NCI-H226 (cell line): ENCODE data around the gene EPN3.

Experiments
- DNase-seq: peaks from one replicate; pipeline ENCODE4 v3.0.0-alpha.2; 2015

Gene EPN3

DNA sequence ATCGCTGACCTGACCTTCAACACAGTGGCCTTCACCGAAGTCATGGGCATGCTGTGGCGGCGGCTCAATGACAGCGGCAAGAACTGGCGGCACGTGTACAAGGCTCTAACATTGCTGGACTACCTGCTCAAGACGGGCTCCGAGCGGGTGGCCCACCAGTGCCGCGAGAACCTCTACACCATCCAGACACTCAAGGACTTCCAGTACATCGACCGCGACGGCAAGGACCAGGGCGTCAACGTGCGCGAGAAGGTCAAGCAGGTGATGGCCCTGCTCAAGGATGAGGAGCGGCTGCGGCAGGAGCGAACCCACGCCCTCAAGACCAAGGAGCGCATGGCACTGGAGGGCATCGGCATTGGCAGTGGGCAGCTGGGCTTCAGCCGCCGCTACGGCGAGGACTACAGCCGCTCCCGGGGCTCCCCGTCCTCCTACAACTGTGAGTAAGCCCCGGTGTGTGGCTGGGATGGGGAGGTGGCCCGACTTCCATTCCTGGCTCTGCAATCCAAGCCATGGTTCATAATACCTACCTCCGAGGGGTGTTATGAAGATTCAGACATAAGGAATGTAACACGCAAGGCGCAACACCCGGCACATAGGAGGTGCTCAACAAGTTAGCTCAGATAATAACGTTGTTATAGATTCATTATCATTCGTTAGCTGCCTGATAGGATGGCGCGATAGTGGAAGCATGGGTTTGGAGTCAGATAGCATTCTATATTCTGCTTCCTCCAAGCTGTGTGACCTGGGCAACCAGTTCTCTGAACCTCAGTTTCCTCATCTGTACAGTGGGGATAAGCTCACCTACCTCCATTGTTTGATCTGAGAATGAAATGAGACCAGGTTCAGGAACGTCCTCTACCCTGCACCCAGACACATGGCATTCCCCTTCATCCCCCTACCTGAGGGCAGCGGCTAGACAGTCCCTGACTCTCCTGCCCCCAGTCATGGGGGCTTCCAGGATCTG, 4.4 kb downstream of the EPN3 start:
- no peak for DNase-seq

DNA sequence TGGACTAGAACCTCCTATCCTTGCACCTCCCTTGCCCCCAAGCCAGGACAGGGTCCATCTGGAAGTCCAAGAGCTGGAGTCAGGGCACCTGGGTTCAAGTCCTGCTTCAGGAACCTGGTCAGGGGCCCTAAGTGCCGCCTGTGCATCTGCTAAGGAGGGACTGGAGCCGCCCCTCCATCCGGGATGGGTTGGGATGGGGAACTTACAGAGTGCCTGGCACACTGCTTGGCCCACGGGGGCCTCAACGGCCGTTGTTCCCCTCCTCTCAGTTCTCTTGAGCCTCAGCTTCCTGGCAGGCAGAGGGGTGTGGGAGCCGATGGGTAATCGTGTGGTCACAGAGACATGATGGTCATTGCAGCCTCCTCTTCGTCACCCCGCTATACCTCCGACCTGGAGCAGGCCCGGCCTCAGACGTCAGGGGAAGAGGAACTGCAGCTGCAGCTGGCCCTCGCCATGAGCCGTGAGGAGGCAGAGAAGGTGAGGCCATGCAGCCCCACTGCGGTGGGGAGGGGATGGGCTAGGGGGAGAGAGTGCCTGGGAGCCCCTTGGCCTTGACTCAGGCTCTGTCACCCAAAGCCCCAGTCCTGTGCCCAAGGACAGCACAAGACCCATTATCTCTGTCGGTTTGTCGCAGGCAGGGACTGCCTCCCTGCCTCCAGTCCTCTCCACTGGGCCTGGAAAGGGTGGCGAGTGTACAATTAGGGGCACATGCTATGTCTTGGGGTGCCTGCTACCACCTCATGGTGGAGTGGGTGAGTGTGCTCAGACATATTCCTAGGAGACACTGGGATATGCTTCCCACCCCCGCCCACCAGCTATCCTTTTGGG, 5.4 kb downstream of the EPN3 start:
- DNase-seq, result no peak

DNA sequence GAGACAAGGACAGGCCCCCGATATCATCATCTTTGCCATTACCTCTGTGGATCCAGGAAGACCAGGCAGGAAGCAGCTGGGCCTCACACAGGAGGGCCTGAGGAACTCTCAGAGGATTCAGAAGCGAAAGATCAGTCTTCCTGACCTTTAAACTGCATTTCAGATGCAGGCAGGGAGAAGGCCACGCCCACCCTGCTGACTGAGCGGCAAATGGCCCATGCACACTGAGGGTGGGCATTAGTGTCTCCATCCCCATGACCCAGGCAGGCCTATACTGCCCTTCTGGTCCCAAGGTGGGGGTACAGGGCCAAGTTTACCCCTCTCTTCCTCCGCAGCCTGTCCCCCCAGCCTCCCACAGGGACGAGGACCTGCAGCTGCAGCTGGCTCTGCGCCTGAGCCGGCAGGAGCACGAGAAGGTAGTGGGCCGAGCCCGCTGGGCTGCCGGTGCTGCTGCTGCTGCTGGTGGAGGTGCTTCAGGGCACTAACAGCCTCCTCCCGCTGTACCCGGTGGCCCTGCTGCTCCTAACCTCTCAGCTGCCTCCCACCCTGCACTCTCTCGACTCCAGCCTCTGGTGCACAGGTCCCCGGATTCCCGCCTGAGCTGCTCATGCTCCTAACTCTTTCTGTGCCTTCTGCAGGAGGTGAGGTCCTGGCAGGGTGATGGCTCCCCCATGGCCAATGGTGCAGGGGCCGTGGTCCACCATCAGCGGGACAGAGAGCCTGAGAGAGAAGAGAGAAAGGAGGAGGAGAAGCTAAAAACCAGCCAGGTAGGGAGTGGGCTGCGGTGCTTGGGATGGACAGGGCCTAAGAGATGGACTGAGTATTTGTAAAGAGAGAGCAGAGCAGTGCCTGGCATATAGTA, 6.2 kb downstream of the EPN3 start:
- no peak for DNase-seq

DNA sequence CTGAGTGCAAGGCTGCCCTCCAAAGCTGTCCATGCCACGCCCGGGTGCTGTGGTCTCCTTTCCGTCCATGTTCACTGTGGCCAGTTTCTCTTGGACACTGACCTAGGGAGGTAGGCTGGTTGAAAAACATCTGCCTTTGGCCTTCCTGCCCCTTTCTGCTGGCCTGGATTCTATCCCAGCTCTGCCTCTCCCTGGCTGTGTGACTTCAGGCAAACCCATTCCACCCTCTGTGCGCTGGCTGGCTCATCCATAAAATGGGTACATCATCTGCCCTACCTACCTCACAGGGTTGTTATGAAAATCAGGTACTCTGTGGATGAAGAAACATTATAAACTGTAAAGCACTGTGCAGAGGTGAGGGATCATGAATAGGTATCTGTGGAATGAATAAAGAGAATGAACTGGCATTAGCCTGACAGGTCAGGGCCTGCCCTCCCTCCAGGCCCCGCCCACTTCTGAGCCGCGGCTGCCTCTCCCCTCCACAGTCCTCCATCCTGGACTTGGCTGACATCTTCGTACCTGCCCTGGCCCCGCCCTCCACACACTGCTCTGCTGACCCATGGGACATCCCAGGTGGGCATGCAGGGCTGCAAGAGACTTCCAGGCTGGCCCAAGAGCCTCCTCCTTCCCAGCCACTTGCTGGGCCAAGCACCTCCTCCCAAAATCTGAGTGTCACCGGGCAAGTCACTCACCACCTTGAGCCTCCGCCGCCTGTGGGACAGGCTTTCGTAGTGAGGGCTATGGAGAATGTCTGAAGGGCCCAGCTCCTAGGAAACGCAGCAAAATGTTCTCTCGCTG, 7.4 kb downstream of the EPN3 start:
- DNase-seq, result no peak

DNA sequence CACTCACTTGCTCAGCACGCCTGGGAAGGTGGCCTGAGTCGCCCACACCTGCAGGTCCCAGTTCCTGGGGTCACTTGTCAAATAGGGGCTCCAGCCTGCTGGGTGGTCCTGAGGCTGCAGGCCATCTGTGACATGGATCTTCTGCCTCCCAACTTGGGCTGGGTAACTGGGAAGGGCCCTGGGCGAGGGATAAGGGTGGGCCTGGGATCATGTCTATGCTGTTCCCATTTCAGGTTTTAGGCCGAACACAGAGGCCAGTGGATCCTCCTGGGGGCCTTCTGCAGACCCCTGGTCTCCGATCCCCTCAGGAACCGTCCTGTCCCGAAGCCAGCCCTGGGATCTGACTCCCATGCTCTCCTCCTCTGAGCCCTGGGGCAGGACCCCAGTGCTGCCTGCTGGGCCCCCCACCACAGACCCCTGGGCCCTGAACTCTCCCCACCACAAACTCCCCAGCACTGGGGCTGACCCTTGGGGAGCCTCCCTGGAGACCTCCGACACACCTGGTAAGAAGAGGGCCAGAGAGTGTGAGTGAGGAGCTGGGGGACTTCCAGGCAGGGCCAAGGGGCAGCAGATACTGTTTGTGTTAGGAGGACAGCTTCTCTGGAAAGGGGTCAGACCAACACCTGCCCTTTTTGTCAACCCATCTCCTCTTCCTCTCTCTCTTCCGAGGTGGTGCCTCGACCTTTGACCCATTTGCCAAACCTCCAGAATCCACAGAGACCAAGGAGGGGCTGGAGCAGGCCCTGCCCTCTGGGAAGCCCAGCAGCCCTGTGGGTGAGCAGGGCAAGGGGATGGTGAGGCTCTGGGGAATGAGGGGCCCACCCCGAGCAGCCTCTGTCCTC, 8.2 kb downstream of the EPN3 start:
- no peak for DNase-seq

DNA sequence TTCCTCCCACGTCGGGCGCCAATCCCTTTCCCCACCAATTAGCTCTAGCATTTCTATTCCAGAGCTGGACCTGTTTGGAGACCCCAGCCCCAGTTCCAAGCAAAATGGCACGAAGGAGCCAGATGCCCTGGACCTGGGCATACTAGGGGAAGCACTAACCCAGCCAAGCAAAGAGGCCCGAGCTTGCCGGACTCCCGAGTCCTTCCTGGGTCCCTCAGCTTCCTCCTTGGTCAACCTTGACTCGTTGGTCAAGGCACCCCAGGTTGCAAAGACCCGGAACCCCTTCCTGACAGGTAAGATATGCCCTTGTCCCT, 8.8 kb downstream of the EPN3 start:
- DNase-seq, result no peak

DNA sequence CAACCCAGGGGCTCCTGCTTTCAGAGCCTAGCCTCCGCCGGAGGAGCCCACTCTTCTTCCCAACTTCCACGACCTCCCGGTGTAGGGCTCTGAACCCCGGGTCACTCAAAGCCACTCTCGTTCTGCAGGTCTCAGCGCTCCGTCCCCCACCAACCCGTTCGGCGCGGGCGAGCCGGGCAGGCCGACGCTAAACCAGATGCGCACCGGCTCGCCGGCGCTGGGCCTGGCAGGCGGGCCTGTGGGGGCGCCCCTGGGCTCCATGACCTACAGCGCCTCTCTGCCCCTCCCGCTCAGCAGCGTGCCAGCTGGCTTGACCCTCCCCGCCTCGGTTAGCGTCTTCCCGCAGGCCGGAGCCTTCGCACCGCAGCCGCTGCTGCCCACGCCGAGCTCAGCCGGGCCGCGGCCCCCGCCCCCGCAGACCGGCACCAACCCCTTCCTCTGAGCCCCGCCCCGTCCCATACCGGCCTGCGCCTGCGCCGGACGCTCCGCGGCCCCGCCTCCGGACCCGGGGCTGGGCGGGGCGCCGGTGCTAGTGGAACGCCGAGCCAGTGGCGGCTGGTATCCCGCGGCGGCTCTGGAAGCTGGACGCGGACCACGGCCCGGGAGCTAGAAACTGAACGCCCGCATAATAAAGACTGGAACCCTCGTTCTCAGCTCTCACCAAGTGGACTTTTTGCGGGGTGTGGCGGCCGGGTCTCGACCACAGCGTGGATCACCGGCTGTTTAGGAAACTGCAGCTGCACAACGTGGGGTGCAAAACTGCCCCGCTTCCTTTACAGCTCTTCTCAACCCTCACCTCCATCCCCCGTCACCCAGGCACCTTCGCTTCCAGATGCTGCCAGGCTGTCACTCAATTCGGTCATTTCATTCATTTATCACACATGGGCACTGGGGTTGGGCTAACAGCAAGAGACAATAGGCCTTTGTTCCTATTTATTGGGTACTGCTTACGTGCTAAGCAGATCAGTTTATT, 9.5 kb downstream of the EPN3 start:
- DNase-seq, result peak; percentile 69

DNA sequence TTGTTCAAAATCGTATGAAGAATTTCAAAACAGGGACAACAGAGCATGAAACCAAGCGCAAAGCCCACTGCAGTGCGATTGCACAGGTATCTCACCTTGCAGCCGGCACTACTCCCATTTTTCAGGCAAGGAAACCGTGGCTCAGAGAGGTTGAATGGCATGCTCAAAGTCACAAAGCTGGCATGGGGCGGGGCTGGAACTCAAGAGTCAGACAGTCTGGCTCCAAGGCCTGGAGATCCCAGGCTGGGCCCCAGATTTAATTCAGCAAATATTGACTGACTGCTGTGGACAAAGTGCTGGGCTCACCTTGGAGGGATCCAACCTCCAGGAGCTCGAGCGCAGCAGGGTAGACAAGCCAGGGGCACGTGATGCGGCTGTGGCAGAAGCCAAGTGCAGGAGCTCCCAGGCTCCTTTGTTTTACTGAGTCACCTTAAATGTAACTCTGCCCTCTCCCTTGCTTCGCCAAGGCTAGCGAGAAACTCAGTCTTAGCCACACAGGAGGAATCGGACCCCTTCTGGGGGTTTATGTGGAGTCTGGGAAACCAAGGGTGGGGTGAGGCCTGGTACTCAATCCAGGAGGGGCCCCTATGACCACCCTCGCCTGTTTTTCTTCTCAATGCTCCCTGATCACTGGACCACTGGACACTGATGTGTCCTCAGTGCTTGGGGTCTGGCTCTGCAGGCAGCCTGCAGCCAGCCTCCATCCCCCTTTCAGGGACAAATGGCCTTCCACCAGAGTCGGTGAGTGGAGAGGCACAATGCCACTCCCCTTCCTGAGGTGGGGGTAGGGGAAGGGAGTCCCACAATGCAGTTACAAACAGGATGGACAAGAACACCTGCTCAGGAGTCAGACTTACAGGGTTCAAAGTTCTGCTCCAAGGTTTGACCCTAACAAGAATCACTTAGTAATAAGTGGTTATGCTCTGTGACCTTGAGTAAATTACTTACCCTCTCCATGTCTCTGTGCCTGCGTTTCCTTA, 10.6 kb downstream of the EPN3 start:
- DNase-seq, result no peak

DNA sequence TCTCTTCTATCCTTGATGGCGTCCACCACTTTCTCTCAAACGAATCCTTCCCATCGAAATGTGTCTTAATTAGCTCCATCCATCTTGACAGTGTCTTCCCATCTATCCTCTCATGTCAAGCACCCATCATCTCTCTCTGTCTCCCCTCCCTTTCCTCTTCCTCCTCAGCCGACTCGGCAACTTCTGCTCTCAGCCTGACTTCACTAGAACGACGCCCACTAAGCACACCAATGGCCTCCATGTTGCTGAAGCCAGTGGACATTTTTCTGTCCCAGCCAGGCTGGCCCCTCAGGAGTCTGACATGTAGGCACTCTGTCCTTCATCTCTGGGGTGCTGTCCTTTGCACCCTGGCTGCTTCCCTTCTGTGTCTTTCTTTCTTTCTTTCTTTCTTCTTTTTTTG, 12.0 kb downstream of the EPN3 start:
- no peak for DNase-seq

DNA sequence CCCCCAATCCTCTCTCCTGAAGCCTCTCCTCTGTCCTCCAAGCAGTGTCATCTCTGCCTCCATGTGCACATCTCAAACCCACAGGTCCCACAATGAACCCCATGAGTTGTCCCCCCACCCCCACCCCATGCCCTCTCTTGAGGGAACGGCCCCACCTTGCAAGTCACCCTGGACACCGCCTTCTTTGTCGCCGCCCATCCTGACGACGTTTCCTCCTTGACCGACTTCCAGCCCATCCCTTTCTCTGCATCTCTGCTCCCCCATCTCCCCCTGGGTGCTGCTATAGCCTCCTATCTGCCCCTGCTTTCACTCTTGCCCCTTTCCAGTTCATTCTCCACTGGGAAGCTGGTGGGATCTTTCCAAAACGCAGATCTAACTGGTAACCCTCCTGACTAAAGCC, 12.8 kb downstream of the EPN3 start:
- no peak for DNase-seq

DNA sequence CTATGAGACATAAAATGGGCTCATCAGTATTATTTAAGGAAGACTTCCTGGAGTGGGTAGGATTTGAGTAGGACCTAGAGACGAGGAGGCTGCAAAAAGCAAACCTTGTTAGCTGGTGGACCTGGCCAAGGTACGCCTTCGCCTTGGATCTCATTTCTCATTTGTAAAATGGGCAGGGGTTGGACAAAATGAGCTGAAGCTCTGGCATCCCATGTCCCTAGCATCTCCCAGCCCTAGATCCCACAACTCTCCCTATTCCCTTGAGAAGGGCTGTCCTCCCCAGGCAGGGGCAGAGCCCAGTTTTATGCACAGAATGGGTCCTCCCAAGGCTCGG, 14.1 kb downstream of the EPN3 start:
- DNase-seq, result no peak

DNA sequence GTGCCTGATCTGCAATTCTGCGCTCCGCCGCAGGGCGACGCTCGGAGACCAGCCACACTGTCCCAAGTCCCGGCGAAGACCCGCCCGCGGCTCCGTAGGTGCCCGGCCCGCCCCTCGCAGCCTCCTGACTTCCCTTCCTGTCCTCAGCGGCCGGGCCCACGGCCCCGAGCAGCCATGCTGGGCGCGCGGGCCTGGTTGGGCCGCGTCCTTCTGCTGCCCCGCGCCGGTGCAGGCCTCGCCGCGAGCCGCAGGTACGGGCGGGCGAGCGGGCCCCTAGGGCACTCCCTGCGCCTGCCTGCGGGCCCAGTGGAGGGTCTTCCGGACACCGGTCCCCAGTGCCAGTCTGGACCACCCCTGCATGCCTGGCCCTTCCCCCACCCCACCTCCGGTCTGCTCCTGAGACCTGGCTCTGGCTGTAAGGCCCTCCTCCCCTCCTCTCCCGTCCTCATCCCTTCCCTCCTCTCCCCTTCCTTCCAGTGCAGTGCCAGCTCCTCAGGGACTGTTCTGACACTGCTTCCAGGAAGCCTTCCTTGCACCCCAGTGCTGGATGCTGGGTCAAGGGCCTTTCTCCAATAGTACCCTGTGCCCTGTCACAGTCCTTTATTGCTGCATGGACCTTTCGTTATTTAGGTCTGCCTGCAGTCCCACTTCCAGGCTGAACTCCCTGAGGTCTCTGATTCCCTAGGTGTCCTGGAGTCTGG, 14.7 kb downstream of the EPN3 start, which contains the start of gene SPATA20:
SPATA20 (plus strand) TSS at position 140 of the 701 bp plus-strand sequence; CDS start at position 175, 35 bp downstream.
- DNase-seq, result peak; percentile 87

DNA sequence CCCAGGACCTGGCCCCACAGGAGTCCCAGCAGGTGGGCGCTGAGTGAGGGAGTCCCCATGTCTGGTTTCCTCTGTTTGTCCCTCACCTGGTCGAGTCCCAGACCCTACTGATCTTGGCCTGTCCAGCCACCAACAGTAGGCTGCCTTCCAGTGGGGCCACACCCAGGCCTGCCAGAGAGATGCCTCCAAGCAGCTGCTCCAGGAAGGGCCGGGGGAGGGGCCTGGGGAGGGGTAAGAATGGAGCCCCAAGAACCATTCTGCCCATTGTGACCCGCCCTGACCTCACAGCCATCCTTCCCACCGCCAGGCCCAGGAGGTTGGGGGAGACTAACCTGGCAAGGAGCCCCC, 15.2 kb downstream of the EPN3 start:
- no peak for DNase-seq

DNA sequence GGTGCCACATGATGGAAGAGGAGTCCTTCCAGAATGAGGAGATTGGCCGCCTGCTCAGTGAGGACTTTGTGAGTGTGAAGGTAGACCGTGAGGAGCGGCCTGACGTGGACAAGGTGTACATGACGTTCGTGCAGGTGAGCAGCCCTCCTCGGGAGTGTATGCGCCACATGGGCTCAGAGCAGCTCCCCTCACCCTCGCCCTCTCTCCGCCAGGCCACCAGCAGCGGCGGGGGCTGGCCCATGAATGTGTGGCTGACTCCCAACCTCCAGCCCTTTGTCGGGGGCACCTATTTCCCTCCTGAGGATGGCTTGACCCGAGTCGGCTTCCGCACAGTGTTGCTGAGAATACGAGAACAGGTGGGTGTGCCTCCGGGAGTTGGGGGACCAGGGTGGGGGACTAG, 16.3 kb downstream of the EPN3 start:
- no peak for DNase-seq

DNA sequence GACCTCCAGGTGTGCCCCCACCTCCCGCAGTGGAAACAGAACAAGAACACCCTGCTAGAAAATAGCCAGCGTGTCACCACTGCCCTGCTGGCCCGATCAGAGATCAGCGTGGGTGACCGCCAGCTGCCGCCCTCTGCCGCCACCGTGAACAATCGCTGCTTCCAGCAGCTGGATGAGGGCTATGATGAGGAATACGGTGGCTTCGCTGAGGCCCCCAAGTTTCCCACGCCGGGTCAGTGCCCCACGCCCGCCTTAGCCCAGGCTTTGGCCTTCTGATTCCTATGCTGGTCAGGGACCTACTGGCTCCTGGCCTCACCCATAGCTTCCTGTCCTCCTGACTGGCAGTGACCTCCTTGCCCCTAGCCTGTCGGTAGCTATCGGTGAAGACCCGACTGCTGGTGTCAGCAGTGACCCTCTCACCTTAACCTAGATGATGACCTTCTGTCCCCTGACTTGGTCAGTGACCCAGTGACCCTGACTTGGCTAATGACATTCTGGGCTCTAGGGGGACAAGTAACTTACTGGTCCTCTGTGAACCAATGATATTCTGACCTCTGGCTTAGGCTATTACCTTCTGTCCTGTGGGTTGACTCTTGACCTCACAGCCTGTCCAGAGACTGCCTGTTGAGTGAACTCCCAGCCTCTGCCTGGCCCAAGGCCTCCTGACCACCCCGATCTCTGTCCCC, 16.9 kb downstream of the EPN3 start:
- no peak for DNase-seq

DNA sequence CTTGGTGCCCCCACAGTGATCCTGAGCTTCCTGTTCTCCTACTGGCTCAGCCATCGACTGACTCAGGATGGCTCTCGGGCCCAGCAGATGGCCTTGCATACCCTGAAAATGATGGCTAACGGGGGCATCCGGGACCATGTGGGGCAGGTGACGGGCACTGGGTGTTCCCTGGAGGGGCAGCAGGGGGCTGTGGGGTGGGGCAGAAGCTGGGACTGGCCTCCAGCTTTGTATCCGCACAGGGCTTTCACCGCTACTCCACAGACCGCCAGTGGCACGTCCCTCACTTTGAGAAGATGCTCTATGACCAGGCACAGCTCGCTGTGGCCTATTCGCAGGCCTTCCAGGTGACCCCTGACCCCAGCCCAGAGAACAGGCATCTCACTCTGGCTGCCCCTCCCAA, 17.4 kb downstream of the EPN3 start:
- no peak for DNase-seq

DNA sequence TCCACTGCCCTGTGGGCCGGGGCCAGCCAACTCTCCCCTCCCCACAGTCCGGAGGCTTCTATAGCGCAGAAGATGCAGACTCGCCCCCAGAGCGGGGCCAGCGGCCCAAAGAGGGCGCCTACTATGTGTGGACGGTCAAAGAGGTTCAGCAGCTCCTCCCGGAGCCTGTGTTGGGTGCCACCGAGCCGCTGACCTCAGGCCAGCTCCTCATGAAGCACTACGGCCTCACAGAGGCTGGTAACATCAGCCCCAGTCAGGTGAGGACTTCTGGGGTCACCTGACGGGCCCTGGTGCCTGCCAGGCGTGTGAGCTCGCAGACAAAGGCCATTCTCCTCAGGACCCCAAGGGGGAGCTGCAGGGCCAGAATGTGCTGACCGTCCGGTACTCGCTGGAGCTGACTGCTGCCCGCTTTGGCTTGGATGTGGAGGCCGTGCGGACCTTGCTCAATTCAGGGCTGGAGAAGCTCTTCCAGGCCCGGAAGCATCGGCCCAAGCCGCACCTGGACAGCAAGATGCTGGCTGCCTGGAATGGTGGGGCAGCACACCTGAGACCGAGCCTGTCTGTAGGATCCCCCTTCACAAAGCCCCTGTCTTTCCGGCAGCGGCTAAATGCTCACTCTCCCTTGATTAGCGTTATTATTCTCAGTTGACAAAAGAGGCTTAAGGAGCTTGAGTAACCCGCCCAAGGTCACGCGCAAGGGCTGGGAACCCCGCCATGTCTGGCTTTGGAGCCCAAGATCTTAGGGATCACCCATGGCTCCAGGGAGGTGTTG, 18.3 kb downstream of the EPN3 start:
- DNase-seq, result peak; percentile 51
